ENCODE data around the gene ACTN3. TPM values are rescaled to one million over a fixed set of nuclear protein-coding genes. Genes with fewer than 3 reads are reported as not detected.

ACTN3 gene
- total RNA-seq, 1 experiment from 2014 or later, result 18.5 TPM

- Mint-ChIP-seq H3K4me3 (no peak overlapping the region), H3K27me3 (ENCODE audit: low read depth) (no peaks in the 10 kb centered on the region), H3K4me1 (no peaks in the 10 kb centered on the region), H3K9me3 (no peaks in the 10 kb centered on the region), H3K27ac (no peak overlapping the region), H3K36me3 (peaks cover 28% of the 10 kb centered on the region)
- no peak for TF ChIP-seq RELA (CRISPR knock-in tag; IDR thresholded peaks at IDR 0.05; ENCODE audit: borderline replicate concordance)
- no peak for TF ChIP-seq MLX (CRISPR knock-in tag; IDR thresholded peaks at IDR 0.05)
- TF ChIP-seq PRRX2 (CRISPR knock-in tag; IDR thresholded peaks at IDR 0.05), result no peak
- TF ChIP-seq KAT7 (CRISPR knock-in tag; IDR thresholded peaks at IDR 0.05; ENCODE audit: borderline replicate concordance), result no peak
- no peak for TF ChIP-seq SMAD4 (CRISPR knock-in tag; IDR thresholded peaks at IDR 0.05)
- no peak for TF ChIP-seq ZNF416 (CRISPR knock-in tag; IDR thresholded peaks at IDR 0.05)
- no peak for TF ChIP-seq TEAD4 (CRISPR knock-in tag; IDR thresholded peaks at IDR 0.05)
- no peak for TF ChIP-seq FOXP1 (CRISPR knock-in tag; IDR thresholded peaks at IDR 0.05; ENCODE audit: borderline replicate concordance)
- TF ChIP-seq USF1 (CRISPR knock-in tag; IDR thresholded peaks at IDR 0.05), result no peak
- TF ChIP-seq TEAD1 (CRISPR knock-in tag; IDR thresholded peaks at IDR 0.05), result no peak
- no peak for TF ChIP-seq AFF4 (CRISPR knock-in tag; IDR thresholded peaks at IDR 0.05; ENCODE audit: borderline replicate concordance)
- TF ChIP-seq ATF6 (CRISPR knock-in tag; IDR thresholded peaks at IDR 0.05), result no peak
- TF ChIP-seq TP53 (CRISPR knock-in tag; IDR thresholded peaks at IDR 0.05), result no peak
- ChIA-PET CTCF (no interaction called here), POLR2A (no interaction called here)
- DNase-seq (ENCODE audit: low spot score) (no peak), ATAC-seq (no peak)
These were observed 23.1 kb upstream of the ACTN3 start for GRCh38 chr11:66523611-66524010.

- peaks cover 25% of the 10 kb centered on the region for H3K36me3 Mint-ChIP-seq
- no peaks in the 10 kb centered on the region for H3K27me3 Mint-ChIP-seq (ENCODE audit: low read depth)
- H3K9me3 Mint-ChIP-seq, result no peaks in the 10 kb centered on the region
- H3K27ac Mint-ChIP-seq, result no peak overlapping the region
- H3K4me3 Mint-ChIP-seq, result no peak overlapping the region
- peaks cover 3% of the 10 kb centered on the region for H3K4me1 Mint-ChIP-seq
- ATAC-seq (no peak), DNase-seq (ENCODE audit: low spot score) (no peak)
- ChIA-PET POLR2A (no interaction called here), CTCF (no interaction called here)
- TF ChIP-seq RELA (CRISPR knock-in tag; IDR thresholded peaks at IDR 0.05; ENCODE audit: borderline replicate concordance) (no peak), ATF3 (CRISPR knock-in tag; conservative IDR thresholded peaks at IDR 0.05) (no peak), PRRX2 (CRISPR knock-in tag; IDR thresholded peaks at IDR 0.05) (no peak), CBFB (CRISPR knock-in tag; IDR thresholded peaks at IDR 0.05; ENCODE audit: low read depth) (no peak), TEAD4 (CRISPR knock-in tag; IDR thresholded peaks at IDR 0.05) (no peak), GTF2I (CRISPR knock-in tag; conservative IDR thresholded peaks at IDR 0.05) (no peak), EMX1 (CRISPR knock-in tag; IDR thresholded peaks at IDR 0.05) (no peak), ZNF423 (CRISPR knock-in tag; IDR thresholded peaks at IDR 0.05) (no peak), CREB1 (CRISPR knock-in tag; IDR thresholded peaks at IDR 0.05) (no peak), ZNF425 (CRISPR knock-in tag; conservative IDR thresholded peaks at IDR 0.05) (no peak), AR (CRISPR knock-in tag; IDR thresholded peaks at IDR 0.05) (no peak), ZNF396 (CRISPR knock-in tag; IDR thresholded peaks at IDR 0.05; ENCODE audit: borderline replicate concordance) (no peak), RORB (CRISPR knock-in tag; IDR thresholded peaks at IDR 0.05) (no peak)
These were observed 22.2 kb upstream of the ACTN3 start for GRCh38 chr11:66524304-66525040.
